PFSK-1 (cell line): ENCODE measurements around the gene USP38. TPM values are rescaled to one million over a fixed set of nuclear protein-coding genes. Genes with fewer than 3 reads are reported as not detected.
A peak's percentile ranks its signal among the peaks of the same experiment; 100 is the strongest.

Source experiments
- FOXP2 ChIP-seq: optimal IDR thresholded peaks from 2 replicates; pipeline ENCODE3; 2011; ENCODE audit warnings: borderline replicate concordance, control low read depth, inconsistent platforms; ENCODE audit not compliant: insufficient read depth; ENCODE audit errors: extremely low read length, extremely low read depth
- POLR2AphosphoS5 ChIP-seq: IDR thresholded peaks from 2 replicates; pipeline ENCODE4 v1.6.1; 2012; ENCODE audit warnings: low read depth, mild to moderate bottlenecking, control low read depth, low read length, moderate library complexity
- REST ChIP-seq, 2 experiments: IDR thresholded peaks; 2 replicates each; pipeline versions ENCODE4 v1.6.1 to v1.8.0; 2011 to 2012; ENCODE audit warnings: low read depth in 2 of 2, low read length in 2 of 2, control low read depth in 1 of 2, inconsistent platforms in 1 of 2, mild to moderate bottlenecking in 1 of 2, moderate library complexity in 1 of 2; ENCODE audit not compliant: insufficient read depth in 1 of 2
- SIN3A ChIP-seq: IDR thresholded peaks from 2 replicates; pipeline ENCODE4 v1.6.1; 2012; ENCODE audit warnings: mild to moderate bottlenecking, low read length, moderate library complexity, borderline replicate concordance; ENCODE audit not compliant: insufficient read depth
- TAF1 ChIP-seq: IDR thresholded peaks from 2 replicates; pipeline ENCODE4 v1.6.1; 2012; ENCODE audit warnings: low read length, control low read depth, borderline replicate concordance; ENCODE audit not compliant: insufficient read depth
- polyA plus RNA-seq: library from polyadenylated mRNA; unstranded; fragments of >200 nt; gene quantifications from one replicate; pipeline ENCODE4 v1.2.1, GENCODE V29; 2012; ENCODE audit warnings: low read depth, missing spikeins; ENCODE audit not compliant: insufficient read length

Gene USP38
- polyA plus RNA-seq = 6.1 TPM

- TF ChIP-seq SIN3A (0 out of 2 replicates have a peak, but pooled peaks have one; percentile 40), TAF1 (peak; percentile 89; the same call in 1 of the 2 replicates), REST (IDR thresholded peaks at IDR 0.05; ENCODE audit: insufficient read depth in 1 of 2, low read depth in 2 of 2, low read length in 2 of 2) (no peak), FOXP2 (peak; percentile 21), POLR2AphosphoS5 (peak; percentile 84)
These were observed at the start of gene USP38 for GRCh38 chr4:143184503-143185252. Gene USP38, plus strand, starts transcription at chr4:143184917. Its CDS starts 534 bp downstream, at chr4:143185451.

DNA sequence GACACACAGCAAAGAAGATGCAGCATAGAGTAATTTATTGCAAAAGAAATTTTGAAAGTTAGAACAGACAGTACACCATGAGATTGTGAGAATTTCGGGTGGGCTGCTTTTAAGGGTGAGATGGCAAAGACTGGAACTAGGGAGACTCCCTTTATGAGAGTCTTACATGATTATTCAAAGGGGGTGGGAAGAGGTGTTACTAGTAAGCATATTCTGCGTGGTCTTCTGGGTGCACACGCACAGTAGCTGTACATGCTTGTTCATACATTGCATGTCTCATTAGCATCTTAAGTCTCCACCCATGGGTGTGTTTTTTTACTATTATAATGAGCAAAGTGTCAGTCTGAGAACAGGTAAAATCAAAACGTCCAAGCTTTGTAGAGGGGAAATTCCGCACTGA is 49.4 kb upstream of the USP38 start:
- TF ChIP-seq SIN3A (no peak), FOXP2 (no peak), TAF1 (no peak), POLR2AphosphoS5 (no peak), REST (IDR thresholded peaks at IDR 0.05; ENCODE audit: insufficient read depth in 1 of 2, low read depth in 2 of 2, low read length in 2 of 2) (no peak)

GRCh38 chr4:143140696-143141095 is 44.0 kb upstream of the USP38 start:
- no peak for TF ChIP-seq FOXP2
- no peak for TF ChIP-seq POLR2AphosphoS5
- no peak for TF ChIP-seq SIN3A
- TF ChIP-seq TAF1 = no peak
- TF ChIP-seq REST (IDR thresholded peaks at IDR 0.05; ENCODE audit: insufficient read depth in 1 of 2, low read depth in 2 of 2, low read length in 2 of 2) = no peak

DNA sequence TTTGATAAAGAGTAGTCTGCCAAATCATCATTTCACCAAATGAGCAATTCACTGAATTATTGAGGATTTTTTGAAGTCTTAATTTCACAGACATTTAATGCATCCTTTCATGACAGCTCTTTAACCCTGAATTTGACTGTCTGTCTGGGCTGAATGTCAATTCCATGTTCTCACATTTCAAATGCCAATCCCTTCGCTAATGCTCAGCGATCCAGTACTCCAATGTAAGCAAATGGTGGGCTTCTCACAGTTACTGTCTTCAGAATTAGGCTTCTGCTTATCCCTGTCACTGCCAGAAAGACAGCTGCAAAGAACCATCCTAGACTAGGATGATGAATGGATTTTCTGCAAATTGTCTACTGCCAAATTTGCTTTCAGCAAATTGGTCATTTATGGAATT is 36.2 kb upstream of the USP38 start:
- no peak for TF ChIP-seq TAF1
- no peak for TF ChIP-seq SIN3A
- no peak for TF ChIP-seq REST (IDR thresholded peaks at IDR 0.05; ENCODE audit: insufficient read depth in 1 of 2, low read depth in 2 of 2, low read length in 2 of 2)
- no peak for TF ChIP-seq POLR2AphosphoS5
- TF ChIP-seq FOXP2 = no peak

- TF ChIP-seq TAF1 (no peak), FOXP2 (no peak), SIN3A (no peak), POLR2AphosphoS5 (no peak), REST (IDR thresholded peaks at IDR 0.05; ENCODE audit: insufficient read depth in 1 of 2, low read depth in 2 of 2, low read length in 2 of 2) (no peak)
These were observed 27.9 kb upstream of the USP38 start for GRCh38 chr4:143156853-143157252.
